ENCODE results near the gene SVOPL.

DNA sequence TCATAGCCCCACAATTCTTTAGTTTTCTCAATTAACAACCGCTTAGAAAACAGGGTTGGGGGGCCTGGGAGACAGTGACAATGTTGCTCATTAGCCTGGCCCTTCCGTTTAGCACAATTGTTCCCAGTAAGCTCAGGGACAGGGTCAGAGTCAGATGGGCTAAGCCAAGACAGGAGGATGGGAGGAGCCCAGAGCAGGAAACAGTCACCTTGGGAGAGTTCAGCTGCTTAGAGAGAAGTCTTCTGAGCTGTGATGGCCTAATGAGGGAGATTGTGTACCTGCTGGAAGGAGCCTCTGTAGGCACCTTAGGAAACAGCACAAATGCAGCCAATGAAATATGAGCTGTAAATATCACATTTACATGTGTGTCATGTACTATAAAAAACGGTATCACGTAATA is 35.9 kb downstream of the SVOPL start:
- TF ChIP-seq, protein P1, sequence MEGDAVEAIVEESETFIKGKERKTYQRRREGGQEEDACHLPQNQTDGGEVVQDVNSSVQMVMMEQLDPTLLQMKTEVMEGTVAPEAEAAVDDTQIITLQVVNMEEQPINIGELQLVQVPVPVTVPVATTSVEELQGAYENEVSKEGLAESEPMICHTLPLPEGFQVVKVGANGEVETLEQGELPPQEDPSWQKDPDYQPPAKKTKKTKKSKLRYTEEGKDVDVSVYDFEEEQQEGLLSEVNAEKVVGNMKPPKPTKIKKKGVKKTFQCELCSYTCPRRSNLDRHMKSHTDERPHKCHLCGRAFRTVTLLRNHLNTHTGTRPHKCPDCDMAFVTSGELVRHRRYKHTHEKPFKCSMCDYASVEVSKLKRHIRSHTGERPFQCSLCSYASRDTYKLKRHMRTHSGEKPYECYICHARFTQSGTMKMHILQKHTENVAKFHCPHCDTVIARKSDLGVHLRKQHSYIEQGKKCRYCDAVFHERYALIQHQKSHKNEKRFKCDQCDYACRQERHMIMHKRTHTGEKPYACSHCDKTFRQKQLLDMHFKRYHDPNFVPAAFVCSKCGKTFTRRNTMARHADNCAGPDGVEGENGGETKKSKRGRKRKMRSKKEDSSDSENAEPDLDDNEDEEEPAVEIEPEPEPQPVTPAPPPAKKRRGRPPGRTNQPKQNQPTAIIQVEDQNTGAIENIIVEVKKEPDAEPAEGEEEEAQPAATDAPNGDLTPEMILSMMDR (IDR thresholded peaks at IDR 0.05) = no peak
- TF ChIP-seq POLR2AphosphoS5 (IDR thresholded peaks at IDR 0.05) = no peak
- no peak for TF ChIP-seq POLR2A (IDR thresholded peaks at IDR 0.05)

Data from upper lobe of left lung (tissue), 4 donors.